ENCODE results near the gene SMOC2.

GRCh38 chr6:168506460-168506859, 65.5 kb downstream of the SMOC2 start:
- no peak for TF ChIP-seq CTCF (IDR thresholded peaks at IDR 0.05; ENCODE audit: poor library complexity, severe bottlenecking)
- TF ChIP-seq EZH2 (IDR thresholded peaks at IDR 0.05; ENCODE audit: borderline replicate concordance, insufficient read depth, low read length, poor library complexity, severe bottlenecking): no peak
- no peak for TF ChIP-seq TAF1 (IDR thresholded peaks at IDR 0.05; ENCODE audit: low read depth)
- TF ChIP-seq POLR2AphosphoS5 (IDR thresholded peaks at IDR 0.05): no peak
- no peak for TF ChIP-seq EP300 (conservative IDR thresholded peaks at IDR 0.05; ENCODE audit: poor library complexity, severe bottlenecking)
- no peak for TF ChIP-seq REST (IDR thresholded peaks at IDR 0.05; ENCODE audit: borderline replicate concordance)
- TF ChIP-seq RAD21 (conservative IDR thresholded peaks at IDR 0.05): no peak
- TF ChIP-seq SMC3 (conservative IDR thresholded peaks at IDR 0.05; ENCODE audit: poor library complexity): no peak
